Heart left ventricle (tissue), 13 donors: ENCODE measurements around the gene MTREX.

Source experiments
- POLR2A ChIP-seq, 2 donors: fragments of 450-650 bp; IDR thresholded peaks; one replicate each; pipeline ENCODE4 v1.6.1; 2017; ENCODE audit warnings: antibody characterized with exemption in 2 of 2, mild to moderate bottlenecking in 2 of 2, moderate library complexity in 2 of 2
- TF ChIP-seq, protein P1 (sequence below), 12 donors: fragments of 200-600 bp; sonication (generic) in 4 of 12; IDR thresholded peaks; one replicate each; pipeline versions ENCODE4 v1.5.0 to v1.8.0; 2018 to 2022; ENCODE audit warnings: antibody characterized with exemption in 12 of 12, mild to moderate bottlenecking in 5 of 12
- donor health status: ischemic (EF 13 %, LVEDD 7.1; RV severe dilation, severe dysfunction).
- donor health status: DM: no; HTN: yes; CAD: no.
- donor health status: DM: no; HTN: no; CAD: no.
- donor health status: ischemic (EF 25% LVEDD 6.9; RV normal size, moderate dysfunction).
- donor health status: ischemic (EF 25% LVEDD 5.7; RV mildly dilated, moderate dysfunction).
- donor health status: ischemic (EF 35%, LVEDD 5.7; RV mildly dilated, moderate dysfunction).
- donor health status: nonischemic (EF 11% LVEDD 7.7; RV severe dilation, severe dysfunction).
- donor health status: DM: yes; HTN: yes; CAD: no.
- donor health status: PGD.
- donor health status: ischemic (EF 29% LVEDD 5.4; RV normal size, mild dysfunction).
- donor health status: nonischemic (EF 23%, LVEDD 6.1; RV moderate dilation, normal function).

DNA sequence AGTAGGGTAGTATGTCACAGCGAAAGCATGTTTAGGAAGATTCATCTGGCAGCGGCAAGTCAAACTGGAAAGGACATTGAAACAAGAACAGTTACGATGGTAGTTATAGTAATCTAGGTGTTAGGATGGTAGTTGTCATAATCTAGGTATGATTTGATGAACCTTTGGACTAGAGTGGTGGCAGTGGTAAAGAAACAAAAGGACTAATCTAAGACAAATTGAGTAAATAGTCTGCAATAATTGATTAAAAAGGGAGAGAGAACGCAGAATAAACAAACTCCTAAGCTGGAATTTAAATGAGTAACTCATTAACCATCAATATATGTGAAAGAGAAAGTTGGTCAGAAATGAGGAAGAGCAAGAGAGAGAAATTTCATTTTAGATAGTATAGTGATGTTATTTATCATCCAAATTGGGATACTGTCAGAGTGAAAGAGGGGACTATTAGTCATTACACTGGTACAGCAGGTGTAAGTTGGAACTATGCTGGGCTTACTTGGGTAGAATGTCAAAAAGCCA lies 56.8 kb downstream of the MTREX start:
- TF ChIP-seq, protein P1, sequence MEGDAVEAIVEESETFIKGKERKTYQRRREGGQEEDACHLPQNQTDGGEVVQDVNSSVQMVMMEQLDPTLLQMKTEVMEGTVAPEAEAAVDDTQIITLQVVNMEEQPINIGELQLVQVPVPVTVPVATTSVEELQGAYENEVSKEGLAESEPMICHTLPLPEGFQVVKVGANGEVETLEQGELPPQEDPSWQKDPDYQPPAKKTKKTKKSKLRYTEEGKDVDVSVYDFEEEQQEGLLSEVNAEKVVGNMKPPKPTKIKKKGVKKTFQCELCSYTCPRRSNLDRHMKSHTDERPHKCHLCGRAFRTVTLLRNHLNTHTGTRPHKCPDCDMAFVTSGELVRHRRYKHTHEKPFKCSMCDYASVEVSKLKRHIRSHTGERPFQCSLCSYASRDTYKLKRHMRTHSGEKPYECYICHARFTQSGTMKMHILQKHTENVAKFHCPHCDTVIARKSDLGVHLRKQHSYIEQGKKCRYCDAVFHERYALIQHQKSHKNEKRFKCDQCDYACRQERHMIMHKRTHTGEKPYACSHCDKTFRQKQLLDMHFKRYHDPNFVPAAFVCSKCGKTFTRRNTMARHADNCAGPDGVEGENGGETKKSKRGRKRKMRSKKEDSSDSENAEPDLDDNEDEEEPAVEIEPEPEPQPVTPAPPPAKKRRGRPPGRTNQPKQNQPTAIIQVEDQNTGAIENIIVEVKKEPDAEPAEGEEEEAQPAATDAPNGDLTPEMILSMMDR (IDR thresholded peaks at IDR 0.05) = no peak
- TF ChIP-seq POLR2A (IDR thresholded peaks at IDR 0.05) = no peak
